ENCODE results near the gene PAXIP1. TPM values are rescaled to one million over a fixed set of nuclear protein-coding genes. Genes with fewer than 3 reads are reported as not detected.
A peak's percentile ranks its signal among the peaks of the same experiment; 100 is the strongest.

Gene PAXIP1
- total RNA-seq, 1 donor from 2014 or later: 27.7 TPM

- Mint-ChIP-seq H3K27me3 (peaks cover 2% of the 10 kb centered on the region), H3K4me3 (ENCODE audit: low read depth) (peak overlapping the region; percentile 20), H3K27ac (peak overlapping the region; percentile 96), H3K9me3 (ENCODE audit: low read depth) (no peaks in the 10 kb centered on the region), H3K4me1 (ENCODE audit: low read depth) (peaks cover 21% of the 10 kb centered on the region), H3K36me3 (ENCODE audit: insufficient read depth) (peaks cover 1% of the 10 kb centered on the region)
- TF ChIP-seq CTCF (IDR thresholded peaks at IDR 0.05; ENCODE audit: unreplicated experiment): no peak
- peak; percentile 25 for DNase-seq (ENCODE audit: low spot score, unreplicated experiment)
Measured at GRCh38 chr7:154903083-154903731, 99.7 kb downstream of the PAXIP1 start.

GRCh38 chr7:154902600-154903082, 100.3 kb downstream of the PAXIP1 start:
- Mint-ChIP-seq H3K9me3 (ENCODE audit: low read depth) (no peaks in the 10 kb centered on the region), H3K36me3 (ENCODE audit: insufficient read depth) (no peaks in the 10 kb centered on the region), H3K4me3 (ENCODE audit: low read depth) (peak overlapping the region; percentile 20), H3K27ac (peak overlapping the region; percentile 96), H3K27me3 (no peaks in the 10 kb centered on the region), H3K4me1 (ENCODE audit: low read depth) (peaks cover 21% of the 10 kb centered on the region)
- TF ChIP-seq CTCF (IDR thresholded peaks at IDR 0.05; ENCODE audit: unreplicated experiment): no peak
- DNase-seq (ENCODE audit: low spot score, unreplicated experiment): no peak

- H3K36me3 Mint-ChIP-seq (ENCODE audit: insufficient read depth): no peaks in the 10 kb centered on the region
- H3K9me3 Mint-ChIP-seq (ENCODE audit: low read depth): no peaks in the 10 kb centered on the region
Measured at GRCh38 chr7:154899862-154900261, 103.1 kb downstream of the PAXIP1 start.

GRCh38 chr7:154898973-154899855, 103.7 kb downstream of the PAXIP1 start:
- no peak overlapping the region for H3K27ac Mint-ChIP-seq

More at GRCh38 chr7:154899862-154900261, 103.1 kb downstream of the PAXIP1 start:
- no peak overlapping the region for H3K4me3 Mint-ChIP-seq (ENCODE audit: low read depth)
- H3K27ac Mint-ChIP-seq: peak overlapping the region; percentile 41
- DNase-seq (ENCODE audit: low spot score, unreplicated experiment): no peak
- no peak for TF ChIP-seq CTCF (IDR thresholded peaks at IDR 0.05; ENCODE audit: unreplicated experiment)
- peaks cover 3% of the 10 kb centered on the region for H3K27me3 Mint-ChIP-seq
- H3K4me1 Mint-ChIP-seq (ENCODE audit: low read depth): peaks cover 18% of the 10 kb centered on the region

More at GRCh38 chr7:154898973-154899855, 103.7 kb downstream of the PAXIP1 start:
- Mint-ChIP-seq H3K4me1 (ENCODE audit: low read depth) (peaks cover 15% of the 10 kb centered on the region), H3K36me3 (ENCODE audit: insufficient read depth) (no peaks in the 10 kb centered on the region), H3K4me3 (ENCODE audit: low read depth) (no peak overlapping the region), H3K9me3 (ENCODE audit: low read depth) (no peaks in the 10 kb centered on the region), H3K27me3 (peaks cover 3% of the 10 kb centered on the region)
- no peak for DNase-seq (ENCODE audit: low spot score, unreplicated experiment)
- TF ChIP-seq CTCF (IDR thresholded peaks at IDR 0.05; ENCODE audit: unreplicated experiment): no peak
